Endothelial cell of umbilical vein (primary cell): ENCODE measurements around the gene C5AR2. TPM values are rescaled to one million over a fixed set of nuclear protein-coding genes. Genes with fewer than 3 reads are reported as not detected.

ENCODE experiments used
- BruUV-seq: library from RNA; stranded (reverse); fragments of 400-500 nt; replicated peaks from 2 replicates; lab custom pipeline; 2021; lab: Mats Ljungman, UMichigan
- CTCF ChIA-PET: fragments of 300-600, 350-600 bp; sonication (Branson Sonifier 250); formaldehyde crosslinking; loops from one replicate; lab custom pipeline; 2021; ENCODE audit warnings: antibody characterized with exemption, inconsistent platforms; lab: Charles Lee
- POLR2A ChIA-PET: fragments of 300-600, 350-600 bp; sonication (Branson Sonifier 250); formaldehyde crosslinking; loops from one replicate; lab custom pipeline; 2021; ENCODE audit warnings: antibody characterized with exemption, inconsistent platforms; lab: Charles Lee
- DNase-seq: peaks from one replicate; pipeline ENCODE4 v3.0.0-alpha.2; 2011; ENCODE audit warnings: low read depth, low spot score
- FAIRE-seq: peaks from 2 replicates; lab custom pipeline; 2011; peaks lifted over from hg19 to GRCh38; lab: Jason Lieb, UNC
- H2AFZ ChIP-seq: 2 replicates; pipeline ENCODE4 v1.6.0; 2012; ENCODE audit warnings: low read depth, low read length, control low read depth, inconsistent platforms
- H3K27ac ChIP-seq: 2 replicates; pipeline ENCODE4 v1.5.1; 2011; ENCODE audit warnings: low read depth, mild to moderate bottlenecking, control low read depth, low read length, moderate library complexity; ENCODE audit not compliant: insufficient read depth
- H3K27me3 ChIP-seq, 2 experiments: 2 replicates each; pipeline versions ENCODE4 v1.6.0 to v1.6.1; 2011; ENCODE audit warnings: low read length in 2 of 2, mixed read lengths in 1 of 2; ENCODE audit not compliant: control insufficient read depth in 2 of 2, insufficient read depth in 2 of 2
- H3K36me3 ChIP-seq, 2 experiments: 2 replicates in 1 of 2; 3 replicates in 1 of 2; pipeline ENCODE4 v1.5.1; 2011; ENCODE audit warnings: low read length in 2 of 2, mild to moderate bottlenecking in 1 of 2, moderate library complexity in 1 of 2; ENCODE audit not compliant: control insufficient read depth in 2 of 2, insufficient read depth in 2 of 2; ENCODE audit errors: extremely low read depth in 1 of 2
- H3K4me1 ChIP-seq: 3 replicates; pipeline ENCODE4 v1.5.1; 2011; ENCODE audit warnings: mild to moderate bottlenecking, low read length; ENCODE audit not compliant: control insufficient read depth, insufficient read depth; ENCODE audit errors: extremely low read depth
- H3K4me2 ChIP-seq: 2 replicates; pipeline ENCODE4 v1.6.1; 2011; ENCODE audit warnings: low read length, control low read depth, mixed read lengths; ENCODE audit not compliant: insufficient read depth
- H3K4me3 ChIP-seq, 3 experiments: fragments of 200-600 bp in 1 of 3; sonication (generic), shearing (Covaris generic) in 1 of 3; replicated peaks in 1 of 3; 2 replicates each; pipeline ENCODE4 v1.5.1; 2011 to 2016; ENCODE audit warnings: control low read depth in 3 of 3, low read length in 3 of 3, mild to moderate bottlenecking in 2 of 3, inconsistent platforms in 1 of 3, low read depth in 1 of 3, moderate library complexity in 1 of 3; ENCODE audit not compliant: insufficient read depth in 1 of 3
- H3K79me2 ChIP-seq: 2 replicates; pipeline ENCODE4 v1.6.0; 2012; ENCODE audit warnings: low read length, inconsistent platforms; ENCODE audit not compliant: control insufficient read depth, insufficient read depth
- H3K9ac ChIP-seq: replicated peaks from 2 replicates; pipeline ENCODE3; 2011; ENCODE audit warnings: low read length, control low read depth; ENCODE audit not compliant: insufficient read depth; ENCODE audit errors: extremely low read depth
- H3K9me1 ChIP-seq: replicated peaks from 3 replicates; pipeline ENCODE4 v1.6.0; 2011; ENCODE audit warnings: mild to moderate bottlenecking, low read length; ENCODE audit not compliant: control insufficient read depth, insufficient read depth; ENCODE audit errors: extremely low read depth
- H3K9me3 ChIP-seq: replicated peaks from 2 replicates; pipeline ENCODE4 v1.5.1; 2012; ENCODE audit warnings: low read length, inconsistent platforms; ENCODE audit not compliant: control insufficient read depth, insufficient read depth
- H4K20me1 ChIP-seq: replicated peaks from 2 replicates; pipeline ENCODE3; 2011; ENCODE audit warnings: mild to moderate bottlenecking, low read length; ENCODE audit not compliant: control insufficient read depth, insufficient read depth; ENCODE audit errors: extremely low read depth
- CTCF ChIP-seq, 2 donors: IDR thresholded peaks; 1 replicate in 1 of 2; 2 replicates in 1 of 2; pipeline ENCODE4 v1.5.1; 2011; ENCODE audit warnings: low read length in 2 of 2, mild to moderate bottlenecking in 2 of 2, moderate library complexity in 2 of 2, control low read depth in 1 of 2, inconsistent platforms in 1 of 2, low read depth in 1 of 2; ENCODE audit not compliant: insufficient read depth in 1 of 2; ENCODE audit errors: extremely low read depth in 1 of 2
- JUN ChIP-seq: IDR thresholded peaks from 2 replicates; pipeline ENCODE4 v1.6.1; 2011; ENCODE audit warnings: borderline replicate concordance, low read depth; ENCODE audit not compliant: insufficient read length, insufficient read depth
- dilution Hi-C: fragments of 300-500 bp; cut with MboI; formaldehyde crosslinking; loops from one replicate; pipeline ENCODE4 v1.15.0; 2019; ENCODE audit warnings: low sequenced_read_pairs; ENCODE audit not compliant: extremely low pct_ligation_motif_present
- intact Hi-C: fragments of 100-400 bp; cut with micrococcal nuclease; formaldehyde crosslinking; loops from one replicate; pipeline ENCODE4 v1.10.0; 2022
- polyA plus RNA-seq, 4 experiments: library from polyadenylated mRNA; depleted of rRNA in 3 of 4; stranded (reverse) in 3 of 4; unstranded in 1 of 4; fragments of >200 nt; gene quantifications; 2 replicates each; pipeline versions ENCODE4 v1.2.1 to v1.2.3, GENCODE V29; 2011 to 2012; ENCODE audit warnings: missing spikeins in 1 of 4
- total RNA-seq: library from RNA; stranded (reverse); gene quantifications from 2 replicates; pipeline ENCODE4 v1.2.3, GENCODE V29; 2021

Gene C5AR2
- total and polyA plus RNA-seq, 2 donors (not counting 3 experiments of a cell fraction or from before 2014, with no cell fraction given) = not detected

GRCh38 chr19:47391510-47392223 is 59.7 kb downstream of the C5AR2 start:
- intact Hi-C loops (loop anchor here (1.0 kb wide), 2 partner anchors 95 to 107 kb away; no protein-coding TSS in a partner anchor), dilution Hi-C loops (no loop called here)
- Histone ChIP-seq H3K9me3 (no peaks in the 10 kb centered on the region), H3K27me3 (no peaks in the 10 kb centered on the region), H3K4me1 (no peaks in the 10 kb centered on the region), H2AFZ (no peak overlapping the region), H3K9ac (no peak overlapping the region), H3K4me2 (no peak overlapping the region), H4K20me1 (no peaks in the 10 kb centered on the region), H3K4me3 (no peak overlapping the region), H3K27ac (no peak overlapping the region), H3K36me3 (no peaks in the 10 kb centered on the region), H3K79me2 (no peaks in the 10 kb centered on the region), H3K9me1 (no peaks in the 10 kb centered on the region)
- DNase-seq (peak; percentile 60), FAIRE-seq (peak; percentile 89)
- TF ChIP-seq CTCF (IDR thresholded peaks at IDR 0.05; ENCODE audit: extremely low read depth in 1 of 2, insufficient read depth in 1 of 2, low read depth in 1 of 2, low read length in 2 of 2) = peak; percentile 77 to 90
- no peak for TF ChIP-seq JUN
- POLR2A ChIA-PET = no interaction called here
- no TSS peak for BruUV-seq
- CTCF ChIA-PET = interaction anchor here (0.6 to 5.3 kb wide), 41 partner anchors 9 to 379 kb away, joined by 3 to 187 read pairs (median 5); partner anchors contain the start of genes C5AR1, DHX34 and INAFM1

Other genes with a start within 250 kb of the C5AR2 start
- 56.4 and 63.9 TPM in 2 replicates for gene ZC3H4, start 218.4 kb upstream of the C5AR2 start, total RNA-seq
- gene ZC3H4, start 218.4 kb upstream of the C5AR2 start, polyA plus RNA-seq = 5.5 and 6.2 TPM in 2 replicates
- gene SAE1, start 201.3 kb upstream of the C5AR2 start, total RNA-seq = 219 and 223 TPM in 2 replicates
- gene SAE1, start 201.3 kb upstream of the C5AR2 start, polyA plus RNA-seq = 145 and 165 TPM in 2 replicates
- 27.6 and 35.7 TPM in 2 replicates for gene BBC3, start 101.0 kb upstream of the C5AR2 start, total RNA-seq
- gene BBC3, start 101.0 kb upstream of the C5AR2 start, polyA plus RNA-seq = 11.3 and 15.8 TPM in 2 replicates
- 26.9 and 29.0 TPM in 2 replicates for gene CCDC9, start 75.7 kb upstream of the C5AR2 start, total RNA-seq
- gene CCDC9, start 75.7 kb upstream of the C5AR2 start, polyA plus RNA-seq = 4.6 and 6.0 TPM in 2 replicates
- 8.3 and 9.4 TPM in 2 replicates for gene INAFM1, start 57.3 kb upstream of the C5AR2 start, total RNA-seq
- gene INAFM1, start 57.3 kb upstream of the C5AR2 start, polyA plus RNA-seq = 2.8 and 3.0 TPM in 2 replicates
- gene C5AR1, start 22.3 kb upstream of the C5AR2 start, total RNA-seq = 0.49 TPM in 1 of 2 replicates, not detected in the other
- gene C5AR1, start 22.3 kb upstream of the C5AR2 start, polyA plus RNA-seq = 0.11 and 0.16 TPM in 2 replicates
- 15.8 and 20.7 TPM in 2 replicates for gene DHX34, start 17.1 kb downstream of the C5AR2 start, total RNA-seq
- gene DHX34, start 17.1 kb downstream of the C5AR2 start, polyA plus RNA-seq = 12.8 and 15.9 TPM in 2 replicates
- gene MEIS3, start 87.4 kb downstream of the C5AR2 start, total RNA-seq = 0.42 TPM in 1 of 2 replicates, not detected in the other
- not detected in 2 replicates for gene MEIS3, start 87.4 kb downstream of the C5AR2 start, polyA plus RNA-seq
- gene SLC8A2, start 139.7 kb downstream of the C5AR2 start, total RNA-seq = not detected in 2 replicates
- gene SLC8A2, start 139.7 kb downstream of the C5AR2 start, polyA plus RNA-seq = not detected in 2 replicates
- 13.7 and 15.5 TPM in 2 replicates for gene KPTN, start 152.0 kb downstream of the C5AR2 start, total RNA-seq
- 14.7 and 15.7 TPM in 2 replicates for gene KPTN, start 152.0 kb downstream of the C5AR2 start, polyA plus RNA-seq
- gene NAPA, start 182.9 kb downstream of the C5AR2 start, total RNA-seq = 107 TPM in 2 replicates
- gene NAPA, start 182.9 kb downstream of the C5AR2 start, polyA plus RNA-seq = 154 and 172 TPM in 2 replicates
- gene ZNF541, start 241.0 kb downstream of the C5AR2 start, total RNA-seq = 0.13 TPM in 1 of 2 replicates, not detected in the other
- gene ZNF541, start 241.0 kb downstream of the C5AR2 start, polyA plus RNA-seq = 0.03 and 0.05 TPM in 2 replicates